GM12878 (cell line): ENCODE data around the gene NDE1. TPM values are rescaled to one million over a fixed set of nuclear protein-coding genes. Genes with fewer than 3 reads are reported as not detected.

Source experiments
- ATAC-seq: fragments of 200-7000 bp; cut with Tn5 transposase; 3 replicates; pipeline ENCODE4 v1.9.1; 2020; ENCODE audit warnings: mild to moderate bottlenecking, moderate library complexity
- BruUV-seq: library from RNA; stranded (reverse); fragments of 400-500 nt; replicated peaks from 2 replicates; lab custom pipeline; 2021; lab: Mats Ljungman, UMichigan
- CTCF ChIA-PET: fragments of 300-600 bp; sonication (Branson Sonifier 250); formaldehyde crosslinking; extraction: SDS; loops from one replicate; lab custom pipeline; 2021; ENCODE audit warnings: inconsistent platforms; lab: Yijun Ruan, JAX
- POLR2A ChIA-PET: fragments of 350-600 bp; formaldehyde crosslinking; extraction: SDS; loops from one replicate; lab custom pipeline; 2021; ENCODE audit warnings: inconsistent platforms; lab: Charles Lee
- RAD21 ChIA-PET: fragments of 300-600 bp; sonication (Branson Sonifier 250); formaldehyde crosslinking; loops from one replicate; lab custom pipeline; 2023; ENCODE audit warnings: antibody characterized with exemption; ENCODE audit not compliant: unreplicated experiment; lab: Charles Lee
- SMC1A ChIA-PET: fragments of 300-600 bp; sonication (Branson Sonifier 250); formaldehyde crosslinking; loops from one replicate; lab custom pipeline; 2023; ENCODE audit not compliant: unreplicated experiment, uncharacterized antibody; lab: Charles Lee
- DNase-seq: peaks from one replicate; pipeline ENCODE4 v3.0.0-alpha.2; 2011; ENCODE audit warnings: low read depth, low spot score
- FAIRE-seq: peaks from 3 replicates; lab custom pipeline; 2011; peaks lifted over from hg19 to GRCh38; lab: Jason Lieb, UNC
- H2AFZ ChIP-seq: 2 replicates; pipeline ENCODE4 v1.6.0; 2011; ENCODE audit warnings: low read depth, low read length, control low read depth; ENCODE audit not compliant: control insufficient read depth
- H3K27ac ChIP-seq: 2 replicates; pipeline ENCODE4 v1.5.1; 2011; ENCODE audit warnings: control low read depth; ENCODE audit not compliant: control insufficient read depth, insufficient read depth
- H3K27me3 ChIP-seq, 2 experiments: replicated peaks in 1 of 2; 2 replicates each; pipeline versions ENCODE4 v1.6.0 to v1.6.1; 2011; ENCODE audit warnings: low read length in 1 of 2; ENCODE audit not compliant: control insufficient read depth in 2 of 2, insufficient read depth in 2 of 2
- H3K36me3 ChIP-seq, 2 experiments: 2 replicates each; pipeline ENCODE4 v1.5.1; 2011; ENCODE audit warnings: low read length in 1 of 2; ENCODE audit not compliant: control insufficient read depth in 2 of 2, insufficient read depth in 2 of 2
- H3K4me1 ChIP-seq: 2 replicates; pipeline ENCODE4 v1.6.1; 2011; ENCODE audit warnings: mild to moderate bottlenecking, low read length, moderate library complexity, mixed read lengths; ENCODE audit not compliant: control insufficient read depth, insufficient read depth
- H3K4me2 ChIP-seq: 2 replicates; pipeline ENCODE4 v1.6.0; 2011; ENCODE audit warnings: control low read depth; ENCODE audit not compliant: control insufficient read depth, insufficient read depth
- H3K4me3 ChIP-seq: fragments of 200-600 bp; sonication (generic); 2 replicates; pipeline ENCODE4 v1.5.1; 2016
- H3K79me2 ChIP-seq: 2 replicates; pipeline ENCODE4 v1.6.0; 2011; ENCODE audit warnings: low read length; ENCODE audit not compliant: control insufficient read depth, insufficient read depth
- H3K9ac ChIP-seq: 2 replicates; pipeline ENCODE4 v1.8.0; 2011; ENCODE audit warnings: low read length, control low read depth, mixed read lengths; ENCODE audit not compliant: control insufficient read depth, insufficient read depth
- H3K9me3 ChIP-seq: replicated peaks from 3 replicates; pipeline ENCODE4 v1.5.1; 2011; ENCODE audit warnings: mild to moderate bottlenecking, low read length; ENCODE audit not compliant: control insufficient read depth, insufficient read depth
- H4K20me1 ChIP-seq: 2 replicates; pipeline ENCODE4 v1.6.0; 2011; ENCODE audit not compliant: control insufficient read depth, insufficient read depth
- ASH2L ChIP-seq: fragments of 300-600, 200-600 bp; sonication (generic); IDR thresholded peaks from 2 replicates; pipeline ENCODE4 v1.6.1; 2017; ENCODE audit warnings: low read depth, mild to moderate bottlenecking, borderline replicate concordance
- BCL11A ChIP-seq: IDR thresholded peaks from 2 replicates; pipeline ENCODE4 v1.6.1; 2011; ENCODE audit warnings: low read depth, low read length
- CBX5 ChIP-seq: sonication (generic); IDR thresholded peaks from 2 replicates; pipeline ENCODE4 v1.6.1; 2016; ENCODE audit warnings: low read depth, moderate library complexity, mild to moderate bottlenecking, inconsistent platforms
- CTCF ChIP-seq, 3 experiments: IDR thresholded peaks in 2 of 3; conservative IDR thresholded peaks in 1 of 3; 2 replicates each; pipeline ENCODE4 v1.5.1; 2011; ENCODE audit warnings: low read depth in 3 of 3, low read length in 3 of 3, mild to moderate bottlenecking in 3 of 3, control low read depth in 2 of 3, moderate library complexity in 2 of 3, inconsistent platforms in 1 of 3, mixed read lengths in 1 of 3; ENCODE audit not compliant: control insufficient read depth in 2 of 3, insufficient read depth in 1 of 3; ENCODE audit errors: extremely low read depth in 1 of 3
- HDGF ChIP-seq: fragments of 450-650 bp; IDR thresholded peaks from 2 replicates; pipeline ENCODE4 v1.6.1; 2016; ENCODE audit warnings: antibody characterized with exemption
- IKZF2 ChIP-seq, 2 experiments: fragments of 450-650 bp; IDR thresholded peaks; 2 replicates each; pipeline ENCODE4 v1.6.1; 2017; ENCODE audit warnings: mild to moderate bottlenecking in 2 of 2, moderate library complexity in 2 of 2
- JUNB ChIP-seq: IDR thresholded peaks from 2 replicates; pipeline ENCODE4 v1.6.1; 2016; ENCODE audit warnings: antibody characterized with exemption, mild to moderate bottlenecking
- MEF2B ChIP-seq: fragments of 450-650 bp; IDR thresholded peaks from 2 replicates; pipeline ENCODE4 v1.6.1; 2018; ENCODE audit warnings: mild to moderate bottlenecking, moderate library complexity; ENCODE audit not compliant: partially characterized antibody, poor library complexity, severe bottlenecking
- MYC ChIP-seq: IDR thresholded peaks from 2 replicates; pipeline ENCODE4 v1.6.1; 2011; ENCODE audit warnings: mild to moderate bottlenecking, low read length, moderate library complexity, inconsistent platforms; ENCODE audit not compliant: insufficient read depth, insufficient replicate concordance, insufficient read length, severe bottlenecking
- NFYB ChIP-seq: IDR thresholded peaks from 2 replicates; pipeline ENCODE4 v1.6.1; 2011; ENCODE audit warnings: low read depth, mild to moderate bottlenecking, low read length, improper control_type of control experiment, moderate library complexity; ENCODE audit not compliant: insufficient read depth
- PBX3 ChIP-seq: IDR thresholded peaks from 2 replicates; pipeline ENCODE4 v1.6.1; 2011; ENCODE audit warnings: mild to moderate bottlenecking, low read depth, low read length, moderate library complexity; ENCODE audit not compliant: insufficient replicate concordance
- POU2F2 ChIP-seq: IDR thresholded peaks from 3 replicates; pipeline ENCODE4 v1.6.1; 2011; ENCODE audit warnings: low read depth, mild to moderate bottlenecking, low read length, borderline replicate concordance
- RELA ChIP-seq: fragments of 450-650 bp; IDR thresholded peaks from 2 replicates; pipeline ENCODE4 v1.8.0; 2014; ENCODE audit warnings: borderline replicate concordance; ENCODE audit not compliant: partially characterized antibody
- SMARCA5 ChIP-seq: fragments of 450-650 bp; IDR thresholded peaks from 2 replicates; pipeline ENCODE4 v1.6.1; 2017; ENCODE audit warnings: mild to moderate bottlenecking
- SMC3 ChIP-seq: IDR thresholded peaks from 2 replicates; pipeline ENCODE4 v1.6.1; 2011; ENCODE audit warnings: low read length, improper control_type of control experiment, borderline replicate concordance
- SREBF2 ChIP-seq: IDR thresholded peaks from 2 replicates; pipeline ENCODE4 v1.6.1; 2012; ENCODE audit warnings: mild to moderate bottlenecking, low read length
- SUPT20H ChIP-seq: IDR thresholded peaks from 2 replicates; pipeline ENCODE4 v1.6.1; 2011; ENCODE audit warnings: low read depth, mild to moderate bottlenecking, low read length, moderate library complexity, borderline replicate concordance; ENCODE audit not compliant: control insufficient read depth
- SUZ12 ChIP-seq: fragments of 200-600 bp; sonication (generic); IDR thresholded peaks from one replicate; pipeline ENCODE4 v1.6.1; 2018; ENCODE audit warnings: antibody characterized with exemption, mild to moderate bottlenecking; ENCODE audit not compliant: unreplicated experiment
- TBL1XR1 ChIP-seq: IDR thresholded peaks from 2 replicates; pipeline ENCODE4 v1.6.1; 2012; ENCODE audit warnings: low read depth, low read length, improper control_type of control experiment
- USF2 ChIP-seq: IDR thresholded peaks from 2 replicates; pipeline ENCODE4 v1.6.1; 2011; ENCODE audit warnings: low read depth, low read length, improper control_type of control experiment, borderline replicate concordance
- WGBS: methylation state at CpG from one replicate; pipeline ENCODE4 v1.1.6; 2016; ENCODE audit warnings: low lambda C conversion rate; ENCODE audit not compliant: insufficient replicate concordance, insufficient coverage; ENCODE audit errors: missing lambda C conversion rate; 5-methylcytosine and 5-hydroxymethylcytosine counted together
- in situ Hi-C: fragments of 300-500 bp; cut with MboI; formaldehyde crosslinking; loops from 9 replicates; pipeline ENCODE4 v1.14.3; 2018; ENCODE audit warnings: mixed read lengths
- intact Hi-C: fragments of 100-400 bp; cut with micrococcal nuclease; formaldehyde crosslinking; loops from one replicate; pipeline ENCODE4 v1.14.2; 2022; ENCODE audit not compliant: unreplicated experiment
- polyA plus RNA-seq, 11 experiments: library from polyadenylated mRNA; depleted of rRNA in 4 of 11; unstranded in 6 of 11; stranded (reverse) in 5 of 11; fragments of >200 nt; fragmentation: Nextera tagmentation in 4 of 11; fragmentation: Illumina TruSeq in 1 of 11; extraction: Ambion mirVana in 4 of 11; extraction: Trizol in 1 of 11; gene quantifications; 1 replicate in 1 of 11; 2 replicates in 10 of 11; pipeline versions ENCODE4 v1.2.1 to v1.2.3, GENCODE V29; 2011 to 2016; ENCODE audit warnings: inconsistent platforms in 2 of 11, missing spikeins in 2 of 11, low read depth in 1 of 11
- total RNA-seq, 4 experiments: library from RNA; depleted of rRNA in 3 of 4; stranded (reverse); fragments of >200 nt in 3 of 4; fragmentation: Illumina TruSeq in 1 of 4; extraction: Trizol in 1 of 4; gene quantifications; 2 replicates each; pipeline versions ENCODE4 v1.2.1 to v1.2.3, GENCODE V29; 2013 to 2021

The NDE1 gene
- total and polyA plus RNA-seq, 10 of the 15 experiments (the other 5 are each of a cell fraction or from before 2014, with no cell fraction given): 5.7 to 148 (median 87.8) TPM

GRCh38 chr16:15642557-15643047 lies 7.4 kb upstream of the NDE1 start:
- no TSS peak for BruUV-seq
- ChIA-PET RAD21 (interaction anchor here (0.6 to 2.3 kb wide), 11 partner anchors 9 to 366 kb away, joined by 3 to 20 read pairs (median 3); no protein-coding TSS in a partner anchor), POLR2A (interaction anchor here (0.6 to 3.7 kb wide), 7 partner anchors 9 to 1818 kb away, joined by 3 to 29 read pairs (median 8); partner anchors contain the start of gene NDE1), CTCF (interaction anchor here (0.6 to 3.5 kb wide), 10 partner anchors 9 to 1398 kb away, joined by 3 to 17 read pairs (median 6); no protein-coding TSS in a partner anchor), SMC1A (interaction anchor here (0.6 to 5.5 kb wide), 12 partner anchors 8 to 215 kb away, joined by 3 to 43 read pairs (median 4); no protein-coding TSS in a partner anchor)
- FAIRE-seq: no peak
- Histone ChIP-seq H3K27ac (peak overlapping the region; percentile 75), H2AFZ (peak overlapping the region; percentile 81), H3K27me3 (no peaks in the 10 kb centered on the region), H3K36me3 (no peaks in the 10 kb centered on the region), H3K4me1 (peaks cover 42% of the 10 kb centered on the region), H3K4me3 (peak overlapping the region; percentile 87), H4K20me1 (no peaks in the 10 kb centered on the region), H3K79me2 (peaks cover 36% of the 10 kb centered on the region), H3K4me2 (peak overlapping the region; percentile 77), H3K9ac (peak overlapping the region; percentile 67), H3K9me3 (no peaks in the 10 kb centered on the region)
- in situ Hi-C loops: loop anchor here (25.0 kb wide), 1 partner anchor 1005 kb away; the partner anchor contains the start of genes BFAR and PARN
- ATAC-seq: peak; percentile 74
- under 1% methylated on average over 20 of the region's 23 CpGs for WGBS
- intact Hi-C loops: loop anchor here (1.0 to 2.0 kb wide), 2 partner anchors 9 to 52 kb away; no protein-coding TSS in a partner anchor
- DNase-seq: peak; percentile 78
- TF ChIP-seq TBL1XR1 (no peak), MEF2B (peak; percentile 14), USF2 (no peak), RELA (no peak), HDGF (no peak), ASH2L (no peak), JUNB (no peak), POU2F2 (peak; percentile 71; the same call in 2 of the 3 replicates), PBX3 (no peak), SUPT20H (no peak), MYC (no peak), IKZF2 (IDR thresholded peaks at IDR 0.05) (peak; percentile 35 to 47), SREBF2 (no peak), CBX5 (no peak), CTCF (IDR thresholded peaks at IDR 0.05 in 2 of 3, conservative IDR thresholded peaks at IDR 0.05 in 1 of 3; ENCODE audit: control insufficient read depth in 2 of 3, extremely low read depth in 1 of 3, insufficient read depth in 1 of 3, low read depth in 3 of 3, low read length in 3 of 3) (peak; percentile 54 to 62 (median 56)), SMARCA5 (peak; percentile 27; the same call in 1 of the 2 replicates), SMC3 (no peak), SUZ12 (no peak), NFYB (no peak), BCL11A (no peak)
